ENCODE results near the gene CNGA3.
"Not testable (repeated sequence)": the region's sequence is repeated elsewhere in the genome, so short reads cannot be mapped to it uniquely, and the experiment has no call there.

CNGA3 gene

GRCh38 chr2:98422449-98422848, 76.2 kb downstream of the CNGA3 start:
- DNase-seq (ENCODE audit: low read depth, low spot score): no peak
- H3K4me3 ChIP-seq: no peak overlapping the region
- H3K9me3 ChIP-seq (ENCODE audit: low read depth, low read length): no peaks in the 10 kb centered on the region; the same call in 1 of the 2 replicates
- no peaks in the 10 kb centered on the region for H3K36me3 ChIP-seq (ENCODE audit: insufficient read depth, low read length)
- H3K9ac ChIP-seq (ENCODE audit: insufficient read length): no peak overlapping the region
- TF ChIP-seq FOXP2 (optimal IDR thresholded peaks at IDR 0.05; ENCODE audit: control extremely low read depth, extremely low read length, insufficient read depth) (no peak), POLR2AphosphoS5 (IDR thresholded peaks at IDR 0.05; ENCODE audit: borderline replicate concordance, low read depth, low read length) (no peak), EZH2 (IDR thresholded peaks at IDR 0.05) (no peak)
- no peak overlapping the region for H3K27ac ChIP-seq

- no peak for TF ChIP-seq POLR2AphosphoS5 (IDR thresholded peaks at IDR 0.05; ENCODE audit: borderline replicate concordance, low read depth, low read length)
- TF ChIP-seq FOXP2 (optimal IDR thresholded peaks at IDR 0.05; ENCODE audit: control extremely low read depth, extremely low read length, insufficient read depth): no peak
- TF ChIP-seq EZH2 (IDR thresholded peaks at IDR 0.05): no peak
- Histone ChIP-seq H3K27ac (no peak overlapping the region), H3K9me3 (ENCODE audit: low read depth, low read length) (no peaks in the 10 kb centered on the region; the same call in 1 of the 2 replicates), H3K4me3 (no peak overlapping the region), H3K36me3 (ENCODE audit: insufficient read depth, low read length) (no peaks in the 10 kb centered on the region), H3K9ac (ENCODE audit: insufficient read length) (no peak overlapping the region)
- DNase-seq (ENCODE audit: low read depth, low spot score): no peak
These were observed 80.5 kb downstream of the CNGA3 start for GRCh38 chr2:98426771-98427170.

- no peaks in the 10 kb centered on the region for H3K36me3 ChIP-seq (ENCODE audit: insufficient read depth, low read length)
- H3K9ac ChIP-seq (ENCODE audit: insufficient read length): no peak overlapping the region
- no peak overlapping the region for H3K27ac ChIP-seq
- TF ChIP-seq FOXP2 (optimal IDR thresholded peaks at IDR 0.05; ENCODE audit: control extremely low read depth, extremely low read length, insufficient read depth) (no peak), EZH2 (IDR thresholded peaks at IDR 0.05) (no peak), POLR2AphosphoS5 (IDR thresholded peaks at IDR 0.05; ENCODE audit: borderline replicate concordance, low read depth, low read length) (no peak)
- H3K4me3 ChIP-seq: no peak overlapping the region
- DNase-seq (ENCODE audit: low read depth, low spot score): no peak
- no peaks in the 10 kb centered on the region for H3K9me3 ChIP-seq (ENCODE audit: low read depth, low read length)
These were observed 85.9 kb downstream of the CNGA3 start for GRCh38 chr2:98432145-98432544.

GRCh38 chr2:98433363-98433964, 87.2 kb downstream of the CNGA3 start:
- no peaks in the 10 kb centered on the region for H3K9me3 ChIP-seq (ENCODE audit: low read depth, low read length)
- H3K9ac ChIP-seq (ENCODE audit: insufficient read length): no peak overlapping the region
- no peak overlapping the region for H3K27ac ChIP-seq
- H3K36me3 ChIP-seq (ENCODE audit: insufficient read depth, low read length): no peaks in the 10 kb centered on the region
- no peak for DNase-seq (ENCODE audit: low read depth, low spot score)
- TF ChIP-seq EZH2 (IDR thresholded peaks at IDR 0.05): no peak
- no peak for TF ChIP-seq FOXP2 (optimal IDR thresholded peaks at IDR 0.05; ENCODE audit: control extremely low read depth, extremely low read length, insufficient read depth)
- no peak for TF ChIP-seq POLR2AphosphoS5 (IDR thresholded peaks at IDR 0.05; ENCODE audit: borderline replicate concordance, low read depth, low read length)
- no peak overlapping the region for H3K4me3 ChIP-seq

GRCh38 chr2:98434492-98434891, 88.2 kb downstream of the CNGA3 start:
- Histone ChIP-seq H3K9me3 (ENCODE audit: low read depth, low read length) (no peaks in the 10 kb centered on the region), H3K36me3 (ENCODE audit: insufficient read depth, low read length) (no peaks in the 10 kb centered on the region), H3K4me3 (no peak overlapping the region), H3K9ac (ENCODE audit: insufficient read length) (no peak overlapping the region), H3K27ac (no peak overlapping the region)
- TF ChIP-seq POLR2AphosphoS5 (IDR thresholded peaks at IDR 0.05; ENCODE audit: borderline replicate concordance, low read depth, low read length) (no peak), EZH2 (IDR thresholded peaks at IDR 0.05) (no peak), FOXP2 (optimal IDR thresholded peaks at IDR 0.05; ENCODE audit: control extremely low read depth, extremely low read length, insufficient read depth) (no peak)
- no peak for DNase-seq (ENCODE audit: low read depth, low spot score)

- not testable (repeated sequence) for H3K36me3 ChIP-seq (ENCODE audit: insufficient read depth, low read length); DNase-seq (ENCODE audit: low read depth, low spot score); H3K9me3 ChIP-seq (ENCODE audit: low read depth, low read length)
These were observed 89.4 kb downstream of the CNGA3 start for GRCh38 chr2:98435670-98436069.

GRCh38 chr2:98436734-98437133, 90.5 kb downstream of the CNGA3 start:
- no peak overlapping the region for H3K4me3 ChIP-seq
- TF ChIP-seq FOXP2 (optimal IDR thresholded peaks at IDR 0.05; ENCODE audit: control extremely low read depth, extremely low read length, insufficient read depth) (no peak), EZH2 (IDR thresholded peaks at IDR 0.05) (no peak), POLR2AphosphoS5 (IDR thresholded peaks at IDR 0.05; ENCODE audit: borderline replicate concordance, low read depth, low read length) (no peak)

More at GRCh38 chr2:98435670-98436069, 89.4 kb downstream of the CNGA3 start:
- H3K27ac ChIP-seq; H3K4me3 ChIP-seq; H3K9ac ChIP-seq (ENCODE audit: insufficient read length): not testable (repeated sequence)

GRCh38 chr2:98438190-98439133, 92.2 kb downstream of the CNGA3 start:
- DNase-seq (ENCODE audit: low read depth, low spot score): no peak
- no peak for TF ChIP-seq FOXP2 (optimal IDR thresholded peaks at IDR 0.05; ENCODE audit: control extremely low read depth, extremely low read length, insufficient read depth)
- TF ChIP-seq POLR2AphosphoS5 (IDR thresholded peaks at IDR 0.05; ENCODE audit: borderline replicate concordance, low read depth, low read length): no peak
- no peak for TF ChIP-seq EZH2 (IDR thresholded peaks at IDR 0.05)
- H3K4me3 ChIP-seq: no peak overlapping the region
- no peak overlapping the region for H3K27ac ChIP-seq
- H3K9ac ChIP-seq (ENCODE audit: insufficient read length): no peak overlapping the region
- H3K9me3 ChIP-seq (ENCODE audit: low read depth, low read length): no peaks in the 10 kb centered on the region
- no peaks in the 10 kb centered on the region for H3K36me3 ChIP-seq (ENCODE audit: insufficient read depth, low read length)

More at GRCh38 chr2:98436734-98437133, 90.5 kb downstream of the CNGA3 start:
- H3K9ac ChIP-seq (ENCODE audit: insufficient read length): no peak overlapping the region
- no peak for DNase-seq (ENCODE audit: low read depth, low spot score)
- no peaks in the 10 kb centered on the region for H3K36me3 ChIP-seq (ENCODE audit: insufficient read depth, low read length)
- no peaks in the 10 kb centered on the region for H3K9me3 ChIP-seq (ENCODE audit: low read depth, low read length)
- no peak overlapping the region for H3K27ac ChIP-seq
